IMR-90 (cell line): ENCODE results near the gene EXT2. TPM values are rescaled to one million over a fixed set of nuclear protein-coding genes. Genes with fewer than 3 reads are reported as not detected.

ENCODE experiments used
- ATAC-seq: fragments of 200-7000 bp; cut with Tn5 transposase; 2 replicates; pipeline ENCODE4 v1.9.1; 2020; ENCODE audit warnings: low read depth, mild to moderate bottlenecking, moderate library complexity
- BruUV-seq: library from RNA; stranded (reverse); fragments of 400-500 nt; replicated peaks from 2 replicates; lab custom pipeline; 2021; lab: Mats Ljungman, UMichigan
- CTCF ChIA-PET: fragments of 300-600 bp; formaldehyde crosslinking; extraction: SDS; loops from one replicate; lab custom pipeline; 2021; ENCODE audit warnings: antibody characterized with exemption; lab: Yijun Ruan, JAX
- POLR2A ChIA-PET: fragments of 300-600 bp; sonication (Branson Sonifier 250); formaldehyde crosslinking; loops from one replicate; lab custom pipeline; 2022; ENCODE audit warnings: antibody characterized with exemption; ENCODE audit not compliant: unreplicated experiment; lab: Charles Lee
- DNase-seq: peaks from one replicate; pipeline ENCODE4 v3.0.0; 2013
- H2AFZ ChIP-seq: replicated peaks from 2 replicates; pipeline ENCODE3; 2013; ENCODE audit warnings: low read length, mild to moderate bottlenecking; ENCODE audit not compliant: poor library complexity
- H2AK5ac ChIP-seq: 2 replicates; pipeline ENCODE4 v1.6.1; 2013; ENCODE audit warnings: low read depth, low read length, inconsistent platforms
- H2AK9ac ChIP-seq: replicated peaks from 2 replicates; pipeline ENCODE3; 2013; ENCODE audit warnings: mild to moderate bottlenecking, low read depth, low read length, moderate library complexity; ENCODE audit not compliant: poor library complexity
- H2BK120ac ChIP-seq: 2 replicates; pipeline ENCODE4 v1.6.1; 2013; ENCODE audit warnings: low read depth, low read length, inconsistent platforms
- H2BK15ac ChIP-seq: 3 replicates; pipeline ENCODE4 v1.6.1; 2013; ENCODE audit warnings: low read depth, low read length, inconsistent platforms
- H2BK20ac ChIP-seq: 2 replicates; pipeline ENCODE4 v1.6.1; 2013; ENCODE audit warnings: low read depth, mild to moderate bottlenecking, inconsistent platforms, low read length, moderate library complexity
- H2BK5ac ChIP-seq: 2 replicates; pipeline ENCODE4 v1.6.1; 2013; ENCODE audit warnings: mild to moderate bottlenecking, low read depth, low read length, inconsistent platforms; ENCODE audit not compliant: poor library complexity, severe bottlenecking
- H3K14ac ChIP-seq: replicated peaks from 2 replicates; pipeline ENCODE4 v1.6.1; 2013; ENCODE audit warnings: low read depth, low read length, inconsistent platforms
- H3K18ac ChIP-seq: 2 replicates; pipeline ENCODE4 v1.6.1; 2013; ENCODE audit warnings: low read depth, low read length, control low read depth
- H3K23ac ChIP-seq: 2 replicates; pipeline ENCODE4 v1.6.1; 2013; ENCODE audit warnings: low read depth, low read length, inconsistent platforms
- H3K27ac ChIP-seq: 2 replicates; pipeline ENCODE4 v1.5.1; 2013; ENCODE audit warnings: mild to moderate bottlenecking, control low read depth, low read length; ENCODE audit not compliant: insufficient read depth
- H3K27me3 ChIP-seq: 2 replicates; pipeline ENCODE4 v1.6.1; 2013; ENCODE audit warnings: low read length; ENCODE audit not compliant: control insufficient read depth, insufficient read depth
- H3K36me3 ChIP-seq: 2 replicates; pipeline ENCODE4 v1.6.1; 2013; ENCODE audit warnings: low read length, mixed read lengths; ENCODE audit not compliant: control insufficient read depth, insufficient read depth
- H3K4ac ChIP-seq: 2 replicates; pipeline ENCODE4 v1.6.1; 2013; ENCODE audit warnings: low read depth, low read length, inconsistent platforms
- H3K4me1 ChIP-seq: 2 replicates; pipeline ENCODE4 v1.6.1; 2013; ENCODE audit warnings: low read length, mixed read lengths; ENCODE audit not compliant: control insufficient read depth, insufficient read depth
- H3K4me2 ChIP-seq: 2 replicates; pipeline ENCODE4 v1.6.1; 2013; ENCODE audit warnings: low read depth, mild to moderate bottlenecking, control low read depth, low read length, moderate library complexity
- H3K4me3 ChIP-seq: 2 replicates; pipeline ENCODE4 v1.5.1; 2013; ENCODE audit warnings: low read depth, mild to moderate bottlenecking, control low read depth, low read length, moderate library complexity; ENCODE audit not compliant: insufficient read depth
- H3K56ac ChIP-seq: 2 replicates; pipeline ENCODE4 v1.6.1; 2013; ENCODE audit warnings: low read length, inconsistent platforms; ENCODE audit not compliant: insufficient read depth; ENCODE audit errors: extremely low read depth
- H3K79me1 ChIP-seq, 2 experiments: 2 replicates each; pipeline ENCODE4 v1.6.1; 2013; ENCODE audit warnings: low read length in 2 of 2, inconsistent platforms in 1 of 2, low read depth in 1 of 2
- H3K9ac ChIP-seq: 2 replicates; pipeline ENCODE4 v1.6.1; 2013; ENCODE audit warnings: low read depth, low read length, control low read depth
- H3K9me1 ChIP-seq: 2 replicates; pipeline ENCODE4 v1.6.1; 2013; ENCODE audit warnings: low read length, inconsistent platforms; ENCODE audit not compliant: insufficient read depth
- H3K9me3 ChIP-seq: 2 replicates; pipeline ENCODE4 v1.6.1; 2013; ENCODE audit warnings: low read length; ENCODE audit not compliant: control insufficient read depth, insufficient read depth
- H4K20me1 ChIP-seq: 2 replicates; pipeline ENCODE4 v1.6.1; 2013; ENCODE audit warnings: low read length, inconsistent platforms; ENCODE audit not compliant: insufficient read depth
- H4K5ac ChIP-seq: 2 replicates; pipeline ENCODE4 v1.6.1; 2013; ENCODE audit warnings: mild to moderate bottlenecking, low read depth, low read length, control low read depth
- H4K8ac ChIP-seq, 2 experiments: 2 replicates each; pipeline ENCODE4 v1.6.1; 2013; ENCODE audit warnings: low read depth in 2 of 2, low read length in 2 of 2, control low read depth in 1 of 2, inconsistent platforms in 1 of 2
- H4K91ac ChIP-seq: 2 replicates; pipeline ENCODE4 v1.6.1; 2013; ENCODE audit warnings: low read depth, low read length, inconsistent platforms; ENCODE audit not compliant: insufficient read depth
- BHLHE40 ChIP-seq: fragments of 150-350 bp; IDR thresholded peaks from 2 replicates; pipeline ENCODE4 v1.6.1; 2016; ENCODE audit warnings: mild to moderate bottlenecking, low read depth, low read length
- CHD1 ChIP-seq: IDR thresholded peaks from 2 replicates; pipeline ENCODE4 v1.6.1; 2012; ENCODE audit warnings: low read depth, low read length, improper control_type of control experiment
- FOS ChIP-seq: fragments of 150-350 bp; IDR thresholded peaks from 2 replicates; pipeline ENCODE4 v1.6.1; 2016; ENCODE audit warnings: low read depth, low read length
- MAFK ChIP-seq: IDR thresholded peaks from 2 replicates; pipeline ENCODE4 v1.6.1; 2012; ENCODE audit warnings: low read depth, low read length, improper control_type of control experiment
- NFE2L2 ChIP-seq: fragments of 150-350 bp; IDR thresholded peaks from 2 replicates; pipeline ENCODE4 v1.6.1; 2016; ENCODE audit warnings: low read depth, mild to moderate bottlenecking, low read length
- POLR2A ChIP-seq: IDR thresholded peaks from 2 replicates; pipeline ENCODE4 v1.6.1; 2012; ENCODE audit warnings: mild to moderate bottlenecking, low read depth, low read length
- RAD21 ChIP-seq: IDR thresholded peaks from 2 replicates; pipeline ENCODE4 v1.6.1; 2012; ENCODE audit warnings: low read length, improper control_type of control experiment
- USF2 ChIP-seq: fragments of 150-350 bp; IDR thresholded peaks from 2 replicates; pipeline ENCODE4 v1.6.1; 2017; ENCODE audit warnings: mild to moderate bottlenecking, antibody characterized with exemption, low read length, low read depth
- WGBS, 2 experiments: methylation state at CpG; one replicate each; pipeline versions ENCODE4 v1.1.5 to v1.1.7; 2013; ENCODE audit warnings: missing lambda C conversion rate in 2 of 2; ENCODE audit not compliant: insufficient read length in 1 of 2; ENCODE audit errors: extremely low coverage in 2 of 2; 5-methylcytosine and 5-hydroxymethylcytosine counted together
- dilution Hi-C: fragments of 300-500 bp; cut with HindIII; formaldehyde crosslinking; loops from one replicate; pipeline ENCODE4 v1.14.3; 2018; ENCODE audit warnings: low sequenced_read_pairs; ENCODE audit not compliant: unreplicated experiment
- in situ Hi-C: fragments of 300-500 bp; cut with MboI; formaldehyde crosslinking; loops from 3 replicates; pipeline ENCODE4 v1.14.3; 2019; ENCODE audit warnings: low sequenced_read_pairs, inconsistent platforms, mixed read lengths
- intact Hi-C: fragments of 100-400 bp; cut with micrococcal nuclease; formaldehyde crosslinking; loops from 2 replicates; pipeline ENCODE4 v1.10.0; 2022
- polyA plus RNA-seq, 3 experiments: library from polyadenylated mRNA; depleted of rRNA; stranded (reverse); fragments of >200 nt; gene quantifications; 2 replicates each; pipeline ENCODE4 v1.2.3, GENCODE V29; 2012; ENCODE audit warnings: low replicate concordance in 1 of 3
- total RNA-seq: library from RNA; depleted of rRNA; stranded (reverse); fragments of >200 nt; gene quantifications from 2 replicates; pipeline ENCODE4 v1.2.3, GENCODE V29; 2012
- TF ChIP-seq, protein P1 (sequence below): conservative IDR thresholded peaks from 2 replicates; pipeline ENCODE4 v1.5.1; 2012; ENCODE audit warnings: mild to moderate bottlenecking, low read depth, low read length, improper control_type of control experiment
- TF ChIP-seq, protein P2 (sequence below): fragments of 150-350 bp; IDR thresholded peaks from 2 replicates; pipeline ENCODE4 v1.6.1; 2016; ENCODE audit warnings: low read depth, mild to moderate bottlenecking, low read length, moderate library complexity, borderline replicate concordance

The EXT2 gene
- total and polyA plus RNA-seq, 2 of the 4 experiments (the other 2 are of a cell fraction), result 75.0 to 85.3 TPM

GRCh38 chr11:44243086-44243485 lies 147.6 kb downstream of the EXT2 start:
- H2AFZ ChIP-seq, result peak overlapping the region; percentile 72
- ATAC-seq (peak; percentile 33; the same call in 1 of the 2 replicates), DNase-seq (no peak)
- no CpG with 5 or more reads among the region's 5 CpGs for WGBS, 2 experiments
- peak overlapping the region; percentile 96 for H2BK20ac ChIP-seq
- H3K36me3 ChIP-seq, result 0 out of 2 replicates have a peak, but pooled peaks cover 4% of the 10 kb centered on the region
- ChIA-PET POLR2A (no interaction called here), CTCF (interaction anchor here (1.0 kb wide), 1 partner anchor 43 kb away, joined by 4 read pairs; no protein-coding TSS in a partner anchor)
- peak overlapping the region; percentile 68 for H2BK5ac ChIP-seq
- H3K27ac ChIP-seq, result peak overlapping the region; percentile 34
- H3K79me1 ChIP-seq, result peaks cover 0 to 11% of the 10 kb centered on the region in 2 experiments; a peak in 2 of 4 replicates
- peak overlapping the region; percentile 95 for H4K91ac ChIP-seq
- H3K4me3 ChIP-seq, result no peak overlapping the region
- dilution Hi-C loops (no loop called here), intact Hi-C loops (no loop called here), in situ Hi-C loops (no loop called here)
- H3K9me3 ChIP-seq, result no peaks in the 10 kb centered on the region
- peak overlapping the region; percentile 25 for H3K18ac ChIP-seq
- H2AK9ac ChIP-seq, result peak overlapping the region; percentile 75
- no peaks in the 10 kb centered on the region for H3K27me3 ChIP-seq
- H3K56ac ChIP-seq, result peak overlapping the region; percentile 26; the same call in 1 of the 2 replicates
- H2BK15ac ChIP-seq, result peak overlapping the region; percentile 77; the same call in 1 of the 3 replicates
- H3K9ac ChIP-seq, result no peak overlapping the region
- H4K5ac ChIP-seq, result peak overlapping the region; percentile 20
- H3K4me2 ChIP-seq, result no peak overlapping the region
- TF ChIP-seq NFE2L2, result no peak
- TF ChIP-seq, protein P1, sequence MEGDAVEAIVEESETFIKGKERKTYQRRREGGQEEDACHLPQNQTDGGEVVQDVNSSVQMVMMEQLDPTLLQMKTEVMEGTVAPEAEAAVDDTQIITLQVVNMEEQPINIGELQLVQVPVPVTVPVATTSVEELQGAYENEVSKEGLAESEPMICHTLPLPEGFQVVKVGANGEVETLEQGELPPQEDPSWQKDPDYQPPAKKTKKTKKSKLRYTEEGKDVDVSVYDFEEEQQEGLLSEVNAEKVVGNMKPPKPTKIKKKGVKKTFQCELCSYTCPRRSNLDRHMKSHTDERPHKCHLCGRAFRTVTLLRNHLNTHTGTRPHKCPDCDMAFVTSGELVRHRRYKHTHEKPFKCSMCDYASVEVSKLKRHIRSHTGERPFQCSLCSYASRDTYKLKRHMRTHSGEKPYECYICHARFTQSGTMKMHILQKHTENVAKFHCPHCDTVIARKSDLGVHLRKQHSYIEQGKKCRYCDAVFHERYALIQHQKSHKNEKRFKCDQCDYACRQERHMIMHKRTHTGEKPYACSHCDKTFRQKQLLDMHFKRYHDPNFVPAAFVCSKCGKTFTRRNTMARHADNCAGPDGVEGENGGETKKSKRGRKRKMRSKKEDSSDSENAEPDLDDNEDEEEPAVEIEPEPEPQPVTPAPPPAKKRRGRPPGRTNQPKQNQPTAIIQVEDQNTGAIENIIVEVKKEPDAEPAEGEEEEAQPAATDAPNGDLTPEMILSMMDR, result no peak
- no peak for TF ChIP-seq FOS
- no peak for TF ChIP-seq MAFK
- no peak for TF ChIP-seq POLR2A
- TF ChIP-seq, protein P2, sequence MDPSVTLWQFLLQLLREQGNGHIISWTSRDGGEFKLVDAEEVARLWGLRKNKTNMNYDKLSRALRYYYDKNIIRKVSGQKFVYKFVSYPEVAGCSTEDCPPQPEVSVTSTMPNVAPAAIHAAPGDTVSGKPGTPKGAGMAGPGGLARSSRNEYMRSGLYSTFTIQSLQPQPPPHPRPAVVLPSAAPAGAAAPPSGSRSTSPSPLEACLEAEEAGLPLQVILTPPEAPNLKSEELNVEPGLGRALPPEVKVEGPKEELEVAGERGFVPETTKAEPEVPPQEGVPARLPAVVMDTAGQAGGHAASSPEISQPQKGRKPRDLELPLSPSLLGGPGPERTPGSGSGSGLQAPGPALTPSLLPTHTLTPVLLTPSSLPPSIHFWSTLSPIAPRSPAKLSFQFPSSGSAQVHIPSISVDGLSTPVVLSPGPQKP, result no peak
- TF ChIP-seq RAD21, result no peak
- no peak for TF ChIP-seq BHLHE40
- TF ChIP-seq USF2, result no peak
- TF ChIP-seq CHD1, result no peak
- H3K23ac ChIP-seq, result peak overlapping the region; percentile 90
- peaks cover 11% of the 10 kb centered on the region for H3K9me1 ChIP-seq
- BruUV-seq, result no TSS peak
- H2BK120ac ChIP-seq, result peak overlapping the region; percentile 96
- H4K20me1 ChIP-seq, result no peaks in the 10 kb centered on the region
- peak overlapping the region; percentile 94 for H2AK5ac ChIP-seq
- peak overlapping the region; percentile 90 for H3K14ac ChIP-seq
- peaks cover 26% of the 10 kb centered on the region for H3K4me1 ChIP-seq
- H3K4ac ChIP-seq, result peak overlapping the region; percentile 97
- peak overlapping the region; percentile 60 to 74; a peak in 3 of 4 replicates for H4K8ac ChIP-seq
